Fibroblast of lung (primary cell): ENCODE results near the gene AADACL3.

Experiments used
- CTCF ChIP-seq, 2 donors: IDR thresholded peaks in 1 of 2; conservative IDR thresholded peaks in 1 of 2; 1 replicate in 1 of 2; 2 replicates in 1 of 2; pipeline ENCODE4 v1.5.1; 2011 to 2012; ENCODE audit warnings: low read length in 2 of 2, control low read depth in 1 of 2, inconsistent platforms in 1 of 2, low read depth in 1 of 2, mild to moderate bottlenecking in 1 of 2
- EZH2 ChIP-seq: IDR thresholded peaks from 2 replicates; pipeline ENCODE4 v1.5.1; 2012; ENCODE audit warnings: low read length, control low read depth, mild to moderate bottlenecking; ENCODE audit errors: missing control alignments

DNA sequence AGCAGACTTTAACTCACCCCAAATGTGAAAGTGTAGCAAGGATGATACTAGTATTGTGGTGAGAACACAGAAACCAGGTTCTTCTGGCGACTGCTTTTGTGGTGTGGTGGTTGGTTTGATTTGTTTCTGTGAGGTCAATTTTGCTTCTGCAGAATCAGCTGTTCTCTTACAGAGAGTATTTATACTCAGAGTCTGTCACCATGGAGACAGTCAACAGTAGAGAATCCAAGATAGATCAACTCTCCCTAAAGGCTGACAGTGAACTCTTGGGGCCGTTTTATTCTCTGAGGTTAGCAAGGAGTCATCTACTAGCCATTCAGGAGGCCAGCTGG lies 30.0 kb downstream of the AADACL3 start, which contains the start of gene CFAP107:
- TF ChIP-seq CTCF (conservative IDR thresholded peaks at IDR 0.05 in 1 of 2, IDR thresholded peaks at IDR 0.05 in 1 of 2; ENCODE audit: low read depth in 1 of 2, low read length in 2 of 2) (no peak), EZH2 (no peak)
